ENCODE results near the gene NFIA. TPM values are rescaled to one million over a fixed set of nuclear protein-coding genes. Genes with fewer than 3 reads are reported as not detected.

NFIA gene
- total RNA-seq, 1 experiment from 2014 or later: 12.7 TPM

DNA sequence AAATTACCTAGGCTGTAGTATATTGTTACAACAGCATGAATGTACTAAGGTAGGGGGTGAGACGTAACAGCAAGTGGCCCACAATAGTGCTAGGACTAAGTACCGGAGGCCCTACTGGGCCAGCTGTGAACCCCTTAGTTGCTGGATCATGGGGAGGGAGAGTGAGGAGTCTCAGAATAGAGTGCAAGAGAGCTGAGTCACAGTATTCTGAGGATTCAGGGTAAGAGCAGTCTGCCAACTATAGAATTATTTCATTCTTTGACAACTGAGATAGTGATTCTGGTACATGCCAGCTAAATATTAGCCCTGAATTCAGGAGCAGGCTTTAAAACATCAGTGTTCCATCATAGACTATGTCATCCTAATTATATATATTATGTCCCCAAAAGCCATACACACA, 423.9 kb downstream of the NFIA start:
- H3K9me3 ChIP-seq (ENCODE audit: low read length): no peaks in the 10 kb centered on the region
- no peaks in the 10 kb centered on the region for H3K79me2 ChIP-seq (ENCODE audit: low read length)
- no peak overlapping the region for H3K4me3 ChIP-seq (ENCODE audit: low read length)
- intact Hi-C loops (cut with micrococcal nuclease): no loop called here
- ChIA-PET CTCF (no interaction called here), POLR2A (ENCODE audit: unreplicated experiment) (interaction anchor here (0.6 kb wide), 1 partner anchor 138 kb away, joined by 9 read pairs; no protein-coding TSS in a partner anchor)
- H3K9me2 ChIP-seq (replicated peaks; ENCODE audit: low read length): no peaks in the 10 kb centered on the region
- DNase-seq: no peak
- no peaks in the 10 kb centered on the region for H3K36me3 ChIP-seq (ENCODE audit: low read depth, low read length)
- H2AFZ ChIP-seq (ENCODE audit: low read length): no peak overlapping the region
- no peaks in the 10 kb centered on the region for H4K20me1 ChIP-seq (ENCODE audit: low read length)
- no peak overlapping the region for H3K9ac ChIP-seq (ENCODE audit: low read length)
- no peak overlapping the region for H3K27ac ChIP-seq (ENCODE audit: low read length)
- no peak overlapping the region for H3K4me2 ChIP-seq (ENCODE audit: low read length)
- no peaks in the 10 kb centered on the region for H3F3A ChIP-seq (ENCODE audit: low read length, unreplicated experiment)
- H3K4me1 ChIP-seq (ENCODE audit: insufficient read depth, low read length): peaks cover 11% of the 10 kb centered on the region
- TF ChIP-seq EZH2phosphoT487 (IDR thresholded peaks at IDR 0.05; ENCODE audit: borderline replicate concordance, low read length) (no peak), CTCF (conservative IDR thresholded peaks at IDR 0.05; ENCODE audit: low read depth, low read length) (no peak), EZH2 (IDR thresholded peaks at IDR 0.05; ENCODE audit: low read length, unreplicated experiment) (no peak)
- no peaks in the 10 kb centered on the region for H3K27me3 ChIP-seq (ENCODE audit: low read length)
- no TSS peak for BruUV-seq (replicated peaks)
- ATAC-seq: no peak

DNA sequence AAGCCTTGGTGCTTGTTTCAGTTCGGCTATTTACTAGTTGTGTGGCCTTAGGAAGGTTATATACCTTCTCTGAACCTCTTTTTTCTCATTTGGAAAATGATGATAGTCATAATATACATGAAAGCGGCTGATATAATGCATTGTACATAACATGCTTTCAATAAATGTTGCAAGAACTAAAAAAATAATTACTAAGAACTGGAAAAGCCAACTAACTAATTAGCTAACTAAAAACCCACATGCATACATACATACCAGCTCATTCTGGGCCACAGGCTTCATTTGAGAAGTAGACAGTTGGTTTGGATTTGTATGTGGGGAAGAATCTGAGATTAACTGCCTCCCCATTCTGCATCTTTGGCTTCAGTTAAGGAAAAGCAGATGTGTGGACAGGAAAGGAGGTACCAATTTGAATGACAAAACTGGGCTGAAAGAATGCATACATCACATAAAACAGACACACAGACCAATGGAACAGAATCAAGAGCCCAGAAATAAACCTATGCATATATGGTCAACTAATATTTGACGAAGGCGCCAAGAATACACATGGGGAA, 424.7 kb downstream of the NFIA start:
- Histone ChIP-seq H2AFZ (ENCODE audit: low read length) (no peak overlapping the region), H3K9me3 (ENCODE audit: low read length) (no peaks in the 10 kb centered on the region), H3K27ac (ENCODE audit: low read length) (no peak overlapping the region), H3K27me3 (ENCODE audit: low read length) (no peaks in the 10 kb centered on the region), H4K20me1 (ENCODE audit: low read length) (no peaks in the 10 kb centered on the region), H3F3A (ENCODE audit: low read length, unreplicated experiment) (no peaks in the 10 kb centered on the region), H3K4me2 (ENCODE audit: low read length) (no peak overlapping the region), H3K4me3 (ENCODE audit: low read length) (no peak overlapping the region), H3K4me1 (ENCODE audit: insufficient read depth, low read length) (peaks cover 11% of the 10 kb centered on the region), H3K36me3 (ENCODE audit: low read depth, low read length) (no peaks in the 10 kb centered on the region), H3K79me2 (ENCODE audit: low read length) (no peaks in the 10 kb centered on the region), H3K9me2 (replicated peaks; ENCODE audit: low read length) (no peaks in the 10 kb centered on the region), H3K9ac (ENCODE audit: low read length) (no peak overlapping the region)
- intact Hi-C loops (cut with micrococcal nuclease): no loop called here
- CTCF ChIA-PET: no interaction called here
- POLR2A ChIA-PET (ENCODE audit: unreplicated experiment): no interaction called here
- TF ChIP-seq CTCF (conservative IDR thresholded peaks at IDR 0.05; ENCODE audit: low read depth, low read length): no peak
- TF ChIP-seq EZH2phosphoT487 (IDR thresholded peaks at IDR 0.05; ENCODE audit: borderline replicate concordance, low read length): no peak
- TF ChIP-seq EZH2 (IDR thresholded peaks at IDR 0.05; ENCODE audit: low read length, unreplicated experiment): no peak
- DNase-seq (no peak), ATAC-seq (no peak)
- no TSS peak for BruUV-seq (replicated peaks)

Data from PC-3 (cell line).